Subcutaneous abdominal adipose tissue (tissue), 5 donors: ENCODE data around the gene CDR2.

Source experiments
- H3K27ac ChIP-seq: one replicate; pipeline ENCODE4 v1.7.0; 2013; ENCODE audit warnings: low read depth, mild to moderate bottlenecking, inconsistent platforms, low read length, moderate library complexity
- H3K27me3 ChIP-seq, 5 donors: one replicate each; pipeline ENCODE4 v1.7.0; 2013; ENCODE audit warnings: low read length in 5 of 5, inconsistent platforms in 1 of 5; ENCODE audit not compliant: control insufficient read depth in 5 of 5, insufficient read depth in 4 of 5
- H3K36me3 ChIP-seq, 5 donors: one replicate each; pipeline ENCODE4 v1.7.0; 2013; ENCODE audit warnings: low read length in 5 of 5; ENCODE audit not compliant: control insufficient read depth in 5 of 5, insufficient read depth in 5 of 5
- H3K4me1 ChIP-seq, 5 donors: one replicate each; pipeline ENCODE4 v1.7.0; 2013; ENCODE audit warnings: low read length in 5 of 5, mild to moderate bottlenecking in 3 of 5, moderate library complexity in 1 of 5; ENCODE audit not compliant: control insufficient read depth in 5 of 5, insufficient read depth in 5 of 5
- H3K4me3 ChIP-seq, 5 donors: one replicate each; pipeline ENCODE4 v1.7.0; 2013; ENCODE audit warnings: low read length in 5 of 5, low read depth in 1 of 5
- H3K9ac ChIP-seq, 5 donors: one replicate each; pipeline ENCODE4 v1.7.0; 2013; ENCODE audit warnings: low read length in 5 of 5, mild to moderate bottlenecking in 4 of 5, moderate library complexity in 3 of 5
- H3K9me3 ChIP-seq, 5 donors: one replicate each; pipeline ENCODE4 v1.7.0; 2013; ENCODE audit warnings: low read length in 5 of 5; ENCODE audit not compliant: control insufficient read depth in 5 of 5
- donor health status: healthy.
- donor health status: healthy.
- donor health status: healthy.
- donor health status: healthy.
- donor health status: healthy.

Gene CDR2

DNA sequence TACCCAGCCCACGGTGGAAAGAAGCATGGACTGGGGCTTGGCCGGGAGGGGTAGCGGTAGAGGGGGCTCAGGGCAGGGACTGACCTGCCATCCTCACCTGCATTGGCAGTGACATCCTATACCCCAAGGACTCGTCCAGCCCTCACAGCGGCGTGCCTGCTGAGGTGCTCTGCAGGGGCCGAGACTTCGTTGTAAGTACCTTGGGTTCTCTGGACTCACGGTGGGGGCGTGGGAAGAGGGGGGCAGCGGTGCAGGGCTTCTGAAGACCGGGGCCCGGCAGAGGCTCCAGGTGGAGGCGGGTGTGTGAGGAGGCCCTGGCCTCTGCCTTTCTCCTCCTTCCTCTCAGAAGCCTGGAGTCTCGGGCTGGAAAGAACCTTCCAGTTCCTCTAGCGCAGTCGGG lies 51.7 kb downstream of the CDR2 start:
- Histone ChIP-seq H3K27me3 (no peaks in the 10 kb centered on the region), H3K9me3 (no peaks in the 10 kb centered on the region), H3K36me3 (peaks cover 6 to 77% (median 69%) of the 10 kb centered on the region in 5 donors), H3K27ac (no peak overlapping the region), H3K4me1 (peaks cover 0 to 11% (median 7%) of the 10 kb centered on the region in 5 donors), H3K9ac (no peak overlapping the region), H3K4me3 (no peak overlapping the region)

DNA sequence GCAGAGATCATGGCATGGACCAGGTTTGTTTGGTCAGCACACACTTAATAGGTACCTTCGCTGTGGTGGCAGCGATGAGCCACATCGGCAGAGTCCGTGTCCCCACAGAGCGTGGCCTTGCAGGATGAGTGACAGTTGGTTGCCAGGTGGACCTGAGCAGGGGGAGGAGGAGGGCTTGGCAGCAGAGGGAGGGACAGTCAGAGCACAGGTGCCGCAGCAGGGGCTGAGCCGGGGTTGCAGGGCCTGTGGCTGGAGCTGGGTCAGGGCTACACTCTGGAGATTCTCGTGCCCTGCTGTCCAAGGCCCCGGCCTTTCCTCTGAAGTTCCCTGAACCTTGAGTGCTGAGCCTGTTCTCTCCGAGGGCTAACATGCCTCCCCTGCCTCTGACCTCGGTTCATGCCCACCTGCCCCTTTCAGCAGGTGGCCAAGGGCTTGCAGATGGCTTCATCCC lies 52.4 kb downstream of the CDR2 start:
- no peaks in the 10 kb centered on the region for H3K27me3 ChIP-seq
- no peak overlapping the region for H3K9ac ChIP-seq
- H3K4me1 ChIP-seq = peaks cover 0 to 11% (median 5%) of the 10 kb centered on the region in 5 donors
- H3K4me3 ChIP-seq = no peak overlapping the region
- H3K27ac ChIP-seq = no peak overlapping the region
- H3K9me3 ChIP-seq = no peaks in the 10 kb centered on the region
- H3K36me3 ChIP-seq = peaks cover 6 to 77% (median 69%) of the 10 kb centered on the region in 5 donors

DNA sequence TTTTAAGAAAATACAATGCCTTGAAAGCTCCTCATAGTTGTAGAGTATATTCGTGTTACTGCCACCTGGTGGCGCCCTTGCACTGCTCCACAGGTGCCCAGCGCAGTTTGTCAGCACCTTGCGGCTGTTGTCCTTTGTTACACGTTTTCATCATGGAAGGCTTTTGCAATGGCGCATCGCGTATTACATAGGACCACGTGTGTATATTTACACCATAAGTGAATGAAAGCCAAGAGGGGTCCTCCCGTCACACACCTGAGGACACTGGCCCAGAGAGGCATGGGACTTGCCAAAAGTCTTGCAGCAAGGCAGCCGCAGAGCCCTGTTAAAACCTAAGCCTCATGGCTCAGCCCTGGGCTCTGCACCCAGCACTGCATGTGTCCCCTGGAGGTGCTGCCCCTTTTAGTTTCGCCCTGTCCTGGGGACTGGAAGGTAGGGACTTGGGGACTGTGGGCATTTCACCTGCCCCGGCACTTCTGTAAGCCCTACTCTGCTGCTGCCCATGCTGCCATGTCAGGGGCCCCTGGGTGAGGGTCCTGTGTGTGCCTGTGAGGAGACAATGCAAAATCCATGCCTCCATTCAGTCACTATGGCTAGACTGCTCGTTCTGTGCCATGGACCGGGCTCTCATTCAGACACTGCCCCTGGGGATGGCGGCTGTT lies 52.9 kb downstream of the CDR2 start:
- Histone ChIP-seq H3K9me3 (no peaks in the 10 kb centered on the region), H3K27ac (no peak overlapping the region), H3K4me1 (peaks cover 0 to 7% (median 0%) of the 10 kb centered on the region in 5 donors), H3K4me3 (no peak overlapping the region), H3K36me3 (peaks cover 6 to 77% (median 69%) of the 10 kb centered on the region in 5 donors), H3K27me3 (no peaks in the 10 kb centered on the region), H3K9ac (no peak overlapping the region)

DNA sequence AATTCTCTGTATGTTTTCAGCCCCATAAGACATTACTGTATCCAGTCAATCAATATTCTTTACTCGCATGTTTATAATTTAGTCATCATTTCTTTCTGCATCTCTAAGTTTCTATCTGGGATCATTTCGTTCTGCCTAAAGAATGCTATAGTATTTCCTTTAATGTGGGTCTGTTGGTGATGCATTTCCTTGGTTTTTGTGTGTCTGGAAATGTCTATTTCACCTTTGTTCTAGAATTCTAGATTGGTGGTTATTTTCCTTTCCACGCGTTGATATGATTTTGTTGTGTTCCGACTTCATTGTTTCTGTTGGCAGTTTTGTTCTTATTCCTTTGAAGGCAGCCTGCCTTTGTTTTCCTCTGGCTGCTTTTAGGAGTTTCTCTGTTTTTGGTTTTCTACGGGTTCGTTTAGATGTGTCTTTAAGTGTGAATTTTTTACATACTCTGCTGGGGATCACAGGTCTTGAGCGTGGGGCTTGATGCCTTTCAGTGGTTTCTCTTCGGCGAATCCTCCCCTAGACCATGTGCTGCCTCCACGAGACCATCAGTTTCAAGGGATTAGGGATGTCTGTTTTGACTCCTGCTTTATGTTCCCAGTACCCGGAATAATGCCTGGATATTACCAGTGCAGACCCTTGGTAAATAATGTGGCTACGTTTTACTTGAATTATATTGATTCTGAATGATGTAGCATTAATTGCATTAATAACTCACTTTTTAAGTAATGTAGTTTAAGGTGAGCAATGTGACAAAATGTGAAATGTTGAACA lies 53.7 kb downstream of the CDR2 start:
- H3K27me3 ChIP-seq = no peaks in the 10 kb centered on the region
- no peak overlapping the region for H3K27ac ChIP-seq
- H3K4me1 ChIP-seq = peaks cover 0 to 7% (median 0%) of the 10 kb centered on the region in 5 donors
- H3K9me3 ChIP-seq = no peaks in the 10 kb centered on the region
- no peak overlapping the region for H3K9ac ChIP-seq
- no peak overlapping the region for H3K4me3 ChIP-seq
- H3K36me3 ChIP-seq = peaks cover 6 to 77% (median 70%) of the 10 kb centered on the region in 5 donors

DNA sequence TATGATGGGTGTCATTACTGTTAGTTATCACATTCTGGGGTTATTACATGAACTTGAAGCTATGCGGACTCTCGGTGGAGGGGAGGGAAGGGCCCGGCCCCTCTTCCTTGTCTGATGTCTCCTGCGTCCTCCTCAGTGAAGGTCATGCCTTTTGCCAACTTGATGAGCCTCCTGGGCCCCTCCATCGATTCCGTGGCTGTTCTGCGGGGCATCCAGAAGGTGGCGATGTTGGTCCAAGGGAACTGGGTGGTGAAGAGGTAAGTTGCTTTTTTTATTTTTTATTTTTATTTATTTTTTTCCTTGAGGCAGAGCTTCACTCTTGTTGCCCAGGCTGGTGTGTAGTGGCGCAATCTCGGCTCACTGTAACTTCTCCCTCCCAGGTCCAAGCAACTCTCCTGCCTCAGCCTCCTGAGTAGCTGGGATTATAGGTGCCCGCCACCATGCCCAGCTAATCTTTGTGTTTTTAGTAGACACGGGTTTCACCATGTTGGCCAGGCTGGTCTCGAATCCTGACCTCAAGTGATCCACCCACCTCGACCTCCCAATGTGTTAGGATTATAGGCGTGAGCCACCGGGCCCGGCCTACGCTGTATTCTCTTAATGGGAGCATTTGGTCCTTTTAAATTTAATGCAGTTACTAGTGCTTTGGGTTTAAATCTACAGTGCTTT lies 55.6 kb downstream of the CDR2 start:
- Histone ChIP-seq H3K36me3 (peaks cover 6 to 76% (median 68%) of the 10 kb centered on the region in 5 donors), H3K9ac (no peak overlapping the region), H3K4me1 (peaks cover 0 to 7% (median 0%) of the 10 kb centered on the region in 5 donors), H3K27ac (no peak overlapping the region), H3K4me3 (no peak overlapping the region), H3K9me3 (no peaks in the 10 kb centered on the region), H3K27me3 (no peaks in the 10 kb centered on the region)

DNA sequence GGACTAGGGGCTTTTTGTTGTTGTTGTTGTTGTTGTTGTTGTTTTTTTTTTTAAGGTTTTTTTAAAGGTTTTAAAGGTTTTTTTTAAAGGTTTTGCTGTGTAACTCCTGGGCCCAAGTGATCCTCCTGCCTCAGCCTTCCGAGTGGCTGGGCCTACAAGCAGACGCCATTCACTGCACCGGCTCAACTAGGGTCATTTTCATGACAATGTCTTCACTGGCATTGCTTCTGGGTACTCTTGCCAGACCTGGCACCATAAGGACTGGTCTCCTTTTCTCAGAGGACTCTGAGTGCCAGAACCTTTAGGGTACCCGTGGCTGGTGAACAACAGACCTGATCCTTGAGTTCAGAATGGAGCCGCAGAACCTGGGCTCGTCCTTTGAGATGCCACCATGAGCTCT lies 56.8 kb downstream of the CDR2 start:
- Histone ChIP-seq H3K36me3 (peaks cover 6 to 81% (median 70%) of the 10 kb centered on the region in 5 donors), H3K4me3 (no peak overlapping the region), H3K27me3 (no peaks in the 10 kb centered on the region), H3K9ac (no peak overlapping the region), H3K4me1 (peaks cover 0 to 7% (median 0%) of the 10 kb centered on the region in 5 donors), H3K27ac (no peak overlapping the region), H3K9me3 (no peaks in the 10 kb centered on the region)

DNA sequence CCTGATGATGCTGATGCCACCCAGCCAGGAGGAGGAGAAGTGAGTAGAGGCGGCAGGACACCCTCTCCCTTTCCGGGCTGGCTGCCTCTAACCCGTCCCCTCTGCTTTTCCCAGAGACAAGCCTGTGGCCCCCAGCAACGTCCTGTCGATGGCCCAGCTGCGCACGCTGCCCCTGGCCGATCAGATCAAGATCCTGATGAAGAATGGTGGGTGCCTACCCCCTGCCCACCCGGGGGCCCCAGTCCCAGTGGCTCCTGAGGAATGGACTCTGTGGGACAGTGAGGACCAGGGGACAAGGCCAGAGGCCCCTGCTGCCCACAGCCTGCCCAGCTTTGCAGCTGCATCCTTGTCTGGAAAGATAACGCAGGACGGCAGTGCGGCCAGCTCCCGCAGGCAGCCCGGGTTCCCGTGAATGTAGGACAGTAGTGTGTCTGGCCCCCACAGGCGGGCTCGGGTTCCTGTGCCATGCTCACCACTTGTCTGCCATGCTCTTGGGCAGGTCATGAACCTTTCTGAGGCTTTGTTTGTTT lies 57.4 kb downstream of the CDR2 start:
- Histone ChIP-seq H3K27me3 (no peaks in the 10 kb centered on the region), H3K27ac (no peak overlapping the region), H3K9ac (no peak overlapping the region), H3K36me3 (peaks cover 6 to 81% (median 70%) of the 10 kb centered on the region in 5 donors), H3K9me3 (no peaks in the 10 kb centered on the region), H3K4me3 (no peak overlapping the region), H3K4me1 (peaks cover 0 to 7% (median 0%) of the 10 kb centered on the region in 5 donors)

DNA sequence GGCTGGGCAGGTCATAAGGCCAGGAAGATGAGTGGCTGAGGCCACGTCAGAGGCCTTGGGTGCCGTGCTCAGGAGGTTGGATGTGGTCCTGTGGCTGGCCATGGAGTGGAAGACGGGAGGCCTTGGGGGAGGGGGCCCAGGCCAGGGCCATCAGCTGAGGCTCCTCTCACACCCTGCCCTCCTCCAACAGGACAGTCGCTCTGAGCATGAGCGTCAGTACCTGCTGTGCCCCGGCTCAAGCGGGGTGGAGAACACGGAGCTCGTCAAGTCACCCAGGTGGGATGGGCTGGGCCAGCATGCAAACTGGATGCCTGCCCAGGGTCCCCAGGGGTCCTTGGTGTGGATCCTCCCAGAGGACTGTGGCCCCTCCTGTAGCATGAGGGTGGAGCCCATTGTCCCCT lies 58.0 kb downstream of the CDR2 start:
- Histone ChIP-seq H3K36me3 (peaks cover 6 to 82% (median 69%) of the 10 kb centered on the region in 5 donors), H3K9ac (no peak overlapping the region), H3K4me1 (peaks cover 0 to 4% (median 0%) of the 10 kb centered on the region in 5 donors), H3K4me3 (no peak overlapping the region), H3K27me3 (no peaks in the 10 kb centered on the region), H3K9me3 (no peaks in the 10 kb centered on the region), H3K27ac (no peak overlapping the region)

DNA sequence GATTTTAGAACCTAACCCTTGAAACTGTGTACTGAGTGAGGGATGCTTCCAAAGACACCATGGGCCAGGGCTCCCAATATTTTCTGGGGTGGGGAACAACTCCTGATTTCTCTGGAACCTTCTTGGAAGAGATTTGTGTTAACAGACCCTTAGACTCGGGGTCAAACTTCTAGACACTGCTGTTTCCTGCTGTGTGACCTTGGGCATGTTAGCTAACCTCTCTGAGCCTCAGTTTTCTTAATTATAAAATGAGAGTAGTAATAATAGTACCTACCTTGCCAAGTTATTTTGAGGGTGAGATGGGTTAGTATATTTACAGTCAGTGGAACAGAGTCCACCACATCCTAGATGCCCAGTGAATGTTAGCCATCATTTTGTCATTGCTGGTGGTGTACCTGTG lies 58.4 kb downstream of the CDR2 start:
- Histone ChIP-seq H3K27me3 (no peaks in the 10 kb centered on the region), H3K9me3 (no peaks in the 10 kb centered on the region), H3K27ac (no peak overlapping the region), H3K9ac (no peak overlapping the region), H3K4me3 (no peak overlapping the region), H3K36me3 (peaks cover 6 to 84% (median 70%) of the 10 kb centered on the region in 5 donors), H3K4me1 (peaks cover 0 to 2% (median 0%) of the 10 kb centered on the region in 5 donors)
